ENCODE measurements around the gene PPP2R2C. TPM values are rescaled to one million over a fixed set of nuclear protein-coding genes. Genes with fewer than 3 reads are reported as not detected.

The PPP2R2C gene
- total RNA-seq, 3 donors from 2014 or later, result 0.16 to 0.66 (median 0.44) TPM

DNA sequence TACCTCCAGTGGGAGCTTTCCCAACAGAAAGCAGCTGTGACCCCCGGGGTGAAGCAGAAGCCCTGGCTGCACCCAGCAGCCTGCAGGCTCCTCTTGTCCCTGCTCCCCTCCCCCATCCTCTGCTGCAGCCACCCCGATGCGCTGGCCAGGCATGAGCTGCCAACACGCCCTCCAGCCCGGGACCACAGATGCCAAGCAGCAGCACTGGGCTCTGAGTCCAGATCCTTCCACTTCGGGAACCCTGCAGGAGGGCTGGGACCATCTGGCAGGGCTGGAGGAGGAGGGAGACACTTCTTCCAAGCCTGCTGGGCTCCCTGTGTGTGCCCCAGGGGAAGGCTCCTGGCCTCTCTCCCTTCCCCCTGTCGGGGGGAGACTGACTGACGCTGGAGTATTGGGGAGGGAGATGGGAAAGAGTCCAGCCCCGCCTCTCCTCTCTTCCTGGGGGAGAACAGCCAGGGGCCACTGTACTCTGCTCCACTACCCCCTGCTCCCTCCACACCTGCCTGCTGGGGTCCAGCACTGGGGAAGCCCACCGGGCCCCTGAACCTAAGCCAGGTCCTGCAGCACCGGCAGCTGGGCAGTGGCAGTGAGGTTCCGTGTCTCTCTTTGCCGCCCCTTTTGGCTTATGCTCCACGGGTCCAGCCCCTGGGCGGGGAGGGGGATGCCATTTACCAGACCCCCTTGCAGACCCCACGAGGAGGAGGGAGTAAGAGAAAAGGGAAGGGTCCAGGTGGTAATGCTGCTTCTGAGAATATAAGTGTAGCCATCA lies 55.7 kb downstream of the PPP2R2C start:
- no peaks in the 10 kb centered on the region for H3K4me1 ChIP-seq
- TF ChIP-seq, protein P1, sequence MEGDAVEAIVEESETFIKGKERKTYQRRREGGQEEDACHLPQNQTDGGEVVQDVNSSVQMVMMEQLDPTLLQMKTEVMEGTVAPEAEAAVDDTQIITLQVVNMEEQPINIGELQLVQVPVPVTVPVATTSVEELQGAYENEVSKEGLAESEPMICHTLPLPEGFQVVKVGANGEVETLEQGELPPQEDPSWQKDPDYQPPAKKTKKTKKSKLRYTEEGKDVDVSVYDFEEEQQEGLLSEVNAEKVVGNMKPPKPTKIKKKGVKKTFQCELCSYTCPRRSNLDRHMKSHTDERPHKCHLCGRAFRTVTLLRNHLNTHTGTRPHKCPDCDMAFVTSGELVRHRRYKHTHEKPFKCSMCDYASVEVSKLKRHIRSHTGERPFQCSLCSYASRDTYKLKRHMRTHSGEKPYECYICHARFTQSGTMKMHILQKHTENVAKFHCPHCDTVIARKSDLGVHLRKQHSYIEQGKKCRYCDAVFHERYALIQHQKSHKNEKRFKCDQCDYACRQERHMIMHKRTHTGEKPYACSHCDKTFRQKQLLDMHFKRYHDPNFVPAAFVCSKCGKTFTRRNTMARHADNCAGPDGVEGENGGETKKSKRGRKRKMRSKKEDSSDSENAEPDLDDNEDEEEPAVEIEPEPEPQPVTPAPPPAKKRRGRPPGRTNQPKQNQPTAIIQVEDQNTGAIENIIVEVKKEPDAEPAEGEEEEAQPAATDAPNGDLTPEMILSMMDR (IDR thresholded peaks at IDR 0.05), result no peak
- TF ChIP-seq POLR2A (IDR thresholded peaks at IDR 0.05), result no peak
- TF ChIP-seq POLR2AphosphoS5 (IDR thresholded peaks at IDR 0.05), result no peak
- no peak overlapping the region for H3K27ac ChIP-seq
- H3K9me3 ChIP-seq, result no peaks in the 10 kb centered on the region
- no peak for DNase-seq (ENCODE audit: low spot score in 2 of 2)
- no peak overlapping the region for H3K4me3 ChIP-seq
- peaks cover 0 to 11% of the 10 kb centered on the region in 2 donors for H3K27me3 ChIP-seq
- H3K36me3 ChIP-seq, result no peaks in the 10 kb centered on the region
- intact Hi-C loops (cut with DNase I; ENCODE audit: low total_unique reads), result loop anchor here (2.0 kb wide), 1 partner anchor 100 kb away; no protein-coding TSS in a partner anchor

DNA sequence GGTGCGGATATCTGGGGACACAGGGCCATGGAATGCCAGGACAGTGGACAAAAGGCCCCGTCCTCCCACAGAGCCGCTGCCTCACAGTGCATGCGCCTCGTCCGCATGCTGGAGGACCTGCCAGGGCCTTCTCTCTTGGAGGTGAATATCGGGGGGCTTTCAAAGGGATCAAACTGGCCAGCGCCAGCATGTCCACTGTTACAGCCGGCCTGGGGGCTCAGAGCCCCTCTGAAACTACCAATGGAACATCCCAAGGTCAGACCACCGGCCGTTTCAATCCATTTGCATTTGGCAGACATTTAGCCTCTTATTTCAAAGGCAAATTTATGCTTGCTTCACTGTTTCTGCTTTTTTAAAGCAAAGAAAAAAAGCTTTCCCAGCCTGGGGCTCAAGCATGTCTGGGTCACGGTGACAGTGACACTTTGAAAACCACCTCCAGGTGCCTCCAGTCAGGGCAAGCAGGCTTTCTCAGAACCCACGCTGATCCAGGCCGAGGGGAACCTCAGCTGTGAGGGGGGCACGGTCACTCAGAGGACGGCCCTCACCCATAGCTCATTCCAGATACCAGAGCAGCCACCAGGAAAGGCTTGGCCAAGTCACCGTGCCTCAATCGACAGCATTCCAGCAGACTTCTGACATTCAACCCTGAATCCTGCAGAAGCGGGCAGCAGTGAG lies 57.2 kb downstream of the PPP2R2C start:
- TF ChIP-seq, protein P1 (IDR thresholded peaks at IDR 0.05), result no peak
- TF ChIP-seq POLR2AphosphoS5 (IDR thresholded peaks at IDR 0.05) (no peak), POLR2A (IDR thresholded peaks at IDR 0.05) (no peak)
- peaks cover 0 to 11% of the 10 kb centered on the region in 2 donors for H3K27me3 ChIP-seq
- DNase-seq (ENCODE audit: low spot score in 2 of 2), result no peak
- intact Hi-C loops (cut with DNase I; ENCODE audit: low total_unique reads), result no loop called here
- H3K4me1 ChIP-seq, result no peaks in the 10 kb centered on the region
- H3K4me3 ChIP-seq, result no peak overlapping the region
- no peaks in the 10 kb centered on the region for H3K36me3 ChIP-seq
- no peak overlapping the region for H3K27ac ChIP-seq
- H3K9me3 ChIP-seq, result no peaks in the 10 kb centered on the region

DNA sequence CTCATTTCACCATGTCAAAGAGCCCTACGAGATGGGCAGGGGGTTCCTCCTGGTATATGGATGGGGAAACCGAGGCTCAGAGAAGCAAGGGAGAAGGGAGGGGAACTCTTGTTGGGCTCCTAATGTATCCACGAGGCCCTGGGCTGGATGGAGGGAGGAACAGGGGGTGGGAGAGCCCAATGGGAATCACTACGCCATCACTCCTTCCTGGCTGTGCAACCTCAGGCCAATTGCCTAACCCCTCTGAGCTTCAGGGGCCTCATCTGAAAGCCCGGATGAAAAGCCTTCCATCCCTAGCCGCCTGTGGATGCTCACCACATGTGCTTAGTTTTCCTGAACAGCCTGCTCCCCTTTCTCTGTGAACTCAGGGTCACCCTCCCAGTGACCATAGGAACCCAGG lies 57.8 kb downstream of the PPP2R2C start:
- H3K27me3 ChIP-seq, result peaks cover 0 to 11% of the 10 kb centered on the region in 2 donors
- H3K4me3 ChIP-seq, result no peak overlapping the region
- no peaks in the 10 kb centered on the region for H3K9me3 ChIP-seq
- H3K36me3 ChIP-seq, result no peaks in the 10 kb centered on the region
- DNase-seq (ENCODE audit: low spot score in 2 of 2), result no peak
- H3K4me1 ChIP-seq, result no peaks in the 10 kb centered on the region
- H3K27ac ChIP-seq, result no peak overlapping the region
- TF ChIP-seq, protein P1 (IDR thresholded peaks at IDR 0.05), result no peak
- TF ChIP-seq POLR2AphosphoS5 (IDR thresholded peaks at IDR 0.05) (no peak), POLR2A (IDR thresholded peaks at IDR 0.05) (no peak)
- intact Hi-C loops (cut with DNase I; ENCODE audit: low total_unique reads), result no loop called here

DNA sequence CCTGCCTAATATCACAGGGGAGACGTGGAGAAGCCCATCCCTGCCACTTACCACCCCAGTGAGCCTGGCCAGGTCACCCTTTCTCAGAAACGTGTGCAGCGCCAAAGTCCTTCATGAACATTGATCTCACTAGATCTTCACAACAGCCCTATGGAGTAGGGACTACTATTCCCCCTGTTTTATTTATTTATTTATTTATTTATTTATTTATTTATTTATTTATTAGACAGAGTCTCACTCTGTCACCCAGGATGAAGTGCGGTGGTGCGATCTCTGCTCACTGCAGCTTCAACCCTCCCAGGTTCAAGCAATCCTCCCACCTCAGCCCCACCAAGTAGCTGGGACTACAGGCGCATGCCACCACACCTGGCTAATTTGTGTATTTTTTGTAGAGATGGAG lies 61.8 kb downstream of the PPP2R2C start:
- no peaks in the 10 kb centered on the region for H3K4me1 ChIP-seq
- H3K9me3 ChIP-seq, result no peaks in the 10 kb centered on the region
- no peak for DNase-seq (ENCODE audit: low spot score in 2 of 2)
- no peak overlapping the region for H3K4me3 ChIP-seq
- no peak overlapping the region for H3K27ac ChIP-seq
- peaks cover 0 to under 1% of the 10 kb centered on the region in 2 donors for H3K27me3 ChIP-seq
- intact Hi-C loops (cut with DNase I; ENCODE audit: low total_unique reads), result no loop called here
- TF ChIP-seq POLR2AphosphoS5 (IDR thresholded peaks at IDR 0.05) (no peak), POLR2A (IDR thresholded peaks at IDR 0.05) (no peak)
- TF ChIP-seq, protein P1 (IDR thresholded peaks at IDR 0.05), result no peak
- no peaks in the 10 kb centered on the region for H3K36me3 ChIP-seq

DNA sequence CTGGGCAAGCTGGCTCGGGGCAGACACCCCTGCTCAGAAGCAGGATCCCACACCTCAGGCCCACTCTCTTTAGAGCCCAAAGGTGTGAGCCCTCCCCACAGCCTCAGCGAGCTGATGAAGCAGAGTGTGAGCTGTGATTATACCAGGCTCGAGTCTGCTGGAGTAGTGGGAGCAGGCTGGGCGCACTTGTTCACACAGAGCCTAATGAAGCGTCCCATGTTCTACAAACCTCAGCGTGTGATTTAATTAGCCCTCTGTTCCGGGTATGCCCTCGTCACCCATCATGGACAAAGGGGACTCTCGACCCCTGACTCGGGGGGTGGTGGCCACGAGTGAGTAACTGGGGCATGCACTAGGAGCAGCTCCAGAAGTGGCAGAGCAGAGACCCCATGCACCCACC lies 62.3 kb downstream of the PPP2R2C start:
- no peak for DNase-seq (ENCODE audit: low spot score in 2 of 2)
- Histone ChIP-seq H3K9me3 (no peaks in the 10 kb centered on the region), H3K36me3 (no peaks in the 10 kb centered on the region), H3K4me3 (no peak overlapping the region), H3K27ac (no peak overlapping the region), H3K4me1 (no peaks in the 10 kb centered on the region), H3K27me3 (peaks cover 0 to 7% of the 10 kb centered on the region in 2 donors)
- intact Hi-C loops (cut with DNase I; ENCODE audit: low total_unique reads), result no loop called here
- no peak for TF ChIP-seq POLR2A (IDR thresholded peaks at IDR 0.05)
- TF ChIP-seq, protein P1 (IDR thresholded peaks at IDR 0.05), result no peak
- no peak for TF ChIP-seq POLR2AphosphoS5 (IDR thresholded peaks at IDR 0.05)
